GM18502 (cell line): Measurements from ENCODE around the gene ZNF710.
"Not testable (repeated sequence)": the region's sequence is repeated elsewhere in the genome, so short reads cannot be mapped to it uniquely, and the experiment has no call there.

Experiments
- ATAC-seq: cut with Tn5 transposase; IDR thresholded peaks from one replicate; pipeline ENCODE4 v1.9.1; 2021; ENCODE audit warnings: mild to moderate bottlenecking; ENCODE audit not compliant: unreplicated experiment, poor library complexity

ZNF710 gene

DNA sequence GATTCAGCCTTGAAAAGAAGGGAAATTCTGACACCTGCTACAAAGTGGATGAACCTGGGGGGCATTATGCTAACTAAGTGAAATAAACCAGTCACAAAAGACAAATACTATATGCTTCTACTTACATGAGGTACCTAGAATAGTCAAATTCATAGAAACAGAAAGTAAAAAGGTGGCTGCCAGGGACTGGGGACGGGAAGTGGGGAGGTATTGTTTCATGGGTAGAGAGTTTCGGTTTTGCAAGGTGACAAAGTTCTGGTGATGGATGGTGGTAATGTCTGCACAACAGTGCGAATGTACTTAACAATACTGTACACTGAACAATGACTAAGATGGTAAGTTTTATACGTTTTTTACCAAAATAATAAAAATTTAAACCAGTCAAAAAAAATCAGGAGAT, 96.4 kb downstream of the ZNF710 start:
- ATAC-seq: peak; percentile 53

DNA sequence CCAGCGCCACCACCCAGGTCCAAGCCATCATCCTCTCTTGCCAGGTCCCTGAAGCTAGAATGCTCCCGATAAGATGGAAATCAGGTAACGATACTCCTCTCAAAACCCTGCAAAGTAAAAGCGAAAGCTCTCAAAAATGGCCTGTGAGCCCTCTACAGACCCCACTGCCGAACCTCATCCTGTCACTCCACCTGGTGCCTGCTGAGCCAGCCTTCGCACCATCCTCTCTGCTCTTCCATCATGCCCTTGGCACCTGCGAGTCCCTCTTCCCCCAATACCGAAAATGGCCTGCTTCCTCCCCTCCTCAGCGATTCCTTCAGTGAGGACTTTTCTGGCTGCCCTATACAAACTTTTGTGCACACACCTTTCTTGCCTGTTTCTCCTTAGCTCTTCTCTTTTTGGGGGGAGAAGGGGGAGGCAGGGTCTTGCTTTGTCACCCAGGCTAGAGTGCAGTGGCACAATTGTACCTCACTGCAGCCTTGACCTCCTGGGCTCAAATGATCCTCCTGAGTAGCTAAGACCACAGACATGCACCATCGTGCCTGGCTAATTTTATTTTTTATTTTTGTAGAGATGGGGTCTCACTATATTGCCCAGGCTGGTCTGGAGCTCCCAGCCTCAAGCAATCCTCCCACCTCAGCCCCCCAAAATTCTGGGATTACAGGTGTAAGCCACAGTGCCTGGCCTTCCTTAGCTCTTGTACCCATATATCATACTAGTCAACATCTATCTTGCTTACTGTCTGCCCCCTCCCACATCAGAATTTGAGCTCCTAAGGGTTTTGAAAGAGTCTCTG, 98.1 kb downstream of the ZNF710 start:
- ATAC-seq: no peak

DNA sequence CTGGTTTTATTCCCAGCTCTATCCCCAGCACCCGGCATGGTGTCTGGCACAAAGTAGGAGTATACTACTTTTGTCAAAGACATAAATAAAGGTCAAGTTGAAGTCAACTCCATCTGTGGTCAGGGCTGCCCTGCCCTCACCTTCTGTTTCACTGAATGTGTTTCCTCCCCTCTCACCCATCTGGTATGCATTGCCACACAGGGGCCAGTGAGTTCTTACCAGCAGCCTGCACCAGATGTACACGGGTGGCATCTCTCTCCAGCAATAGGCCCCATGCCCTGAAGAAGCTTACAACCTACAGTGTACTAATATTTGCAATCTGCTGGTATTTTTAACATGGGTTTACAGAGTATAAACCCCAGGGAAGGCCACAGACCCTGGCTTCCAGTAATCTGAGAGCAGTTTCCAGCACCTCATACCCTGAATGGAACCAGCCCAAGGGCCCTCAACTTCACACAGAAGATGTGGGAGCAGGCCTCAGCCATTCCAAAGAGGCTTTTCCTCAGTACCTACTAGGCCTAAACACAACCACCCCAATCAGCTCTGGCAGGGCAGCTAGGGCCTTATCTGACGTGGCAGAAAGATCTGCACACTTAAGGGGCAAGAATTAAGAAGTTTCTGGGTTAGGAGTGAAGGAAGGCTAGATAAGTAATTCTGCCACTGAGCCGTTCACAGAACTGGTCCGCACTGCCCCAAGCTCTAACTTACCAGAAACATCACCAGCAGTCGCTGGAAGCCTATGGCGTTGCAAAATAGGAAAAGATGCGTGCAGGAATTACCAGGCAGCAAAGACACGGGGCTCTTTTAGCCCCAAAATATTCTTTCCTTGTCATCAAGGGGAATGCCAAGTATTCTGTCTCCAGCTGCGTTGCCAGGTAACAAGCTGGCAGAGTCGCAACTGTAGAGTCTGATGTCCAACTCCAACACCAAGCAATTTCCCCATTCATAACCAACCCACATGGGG, 99.0 kb downstream of the ZNF710 start:
- ATAC-seq: no peak

DNA sequence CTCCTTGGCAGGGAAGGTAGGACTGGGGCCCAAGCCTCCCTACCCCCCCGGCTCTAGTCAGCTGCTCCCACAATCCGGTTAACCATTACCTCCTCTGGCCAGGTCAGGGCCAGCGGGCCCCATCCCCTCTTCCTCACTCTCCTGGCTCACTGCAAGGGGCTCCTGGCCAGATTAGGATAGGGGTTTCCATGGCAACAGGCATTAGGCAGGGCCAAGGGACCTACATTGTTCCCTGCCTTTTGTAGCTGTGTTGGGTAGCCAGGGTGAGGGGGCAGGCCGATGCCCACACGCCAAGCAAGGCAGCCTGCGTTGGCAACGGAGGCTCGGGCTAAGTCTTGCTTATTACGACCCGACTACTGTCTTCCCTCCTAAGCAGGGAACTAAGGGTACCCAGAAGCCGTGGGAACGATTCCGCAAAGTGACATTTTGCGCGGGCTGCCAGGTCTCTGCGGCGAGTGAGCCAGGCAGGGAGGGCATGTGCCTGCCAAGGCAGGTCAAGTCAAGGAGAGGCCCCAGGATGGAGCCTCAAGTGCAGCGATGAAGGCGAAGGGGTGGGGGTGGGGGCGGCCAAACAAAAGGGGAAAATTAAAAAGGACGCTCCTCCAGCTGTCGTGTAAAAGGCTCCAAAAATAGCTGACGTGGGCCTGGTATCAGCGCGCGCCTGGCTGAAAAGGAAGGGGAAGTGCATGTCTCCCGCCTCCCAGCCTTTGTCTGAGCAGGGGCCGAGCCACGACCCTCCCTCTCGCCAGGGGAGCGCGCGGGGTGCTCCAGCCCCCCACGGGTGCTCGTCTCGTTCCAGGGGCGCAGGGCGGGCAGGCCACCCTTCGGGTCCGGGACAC, 100.2 kb downstream of the ZNF710 start:
- ATAC-seq: peak; percentile 1

DNA sequence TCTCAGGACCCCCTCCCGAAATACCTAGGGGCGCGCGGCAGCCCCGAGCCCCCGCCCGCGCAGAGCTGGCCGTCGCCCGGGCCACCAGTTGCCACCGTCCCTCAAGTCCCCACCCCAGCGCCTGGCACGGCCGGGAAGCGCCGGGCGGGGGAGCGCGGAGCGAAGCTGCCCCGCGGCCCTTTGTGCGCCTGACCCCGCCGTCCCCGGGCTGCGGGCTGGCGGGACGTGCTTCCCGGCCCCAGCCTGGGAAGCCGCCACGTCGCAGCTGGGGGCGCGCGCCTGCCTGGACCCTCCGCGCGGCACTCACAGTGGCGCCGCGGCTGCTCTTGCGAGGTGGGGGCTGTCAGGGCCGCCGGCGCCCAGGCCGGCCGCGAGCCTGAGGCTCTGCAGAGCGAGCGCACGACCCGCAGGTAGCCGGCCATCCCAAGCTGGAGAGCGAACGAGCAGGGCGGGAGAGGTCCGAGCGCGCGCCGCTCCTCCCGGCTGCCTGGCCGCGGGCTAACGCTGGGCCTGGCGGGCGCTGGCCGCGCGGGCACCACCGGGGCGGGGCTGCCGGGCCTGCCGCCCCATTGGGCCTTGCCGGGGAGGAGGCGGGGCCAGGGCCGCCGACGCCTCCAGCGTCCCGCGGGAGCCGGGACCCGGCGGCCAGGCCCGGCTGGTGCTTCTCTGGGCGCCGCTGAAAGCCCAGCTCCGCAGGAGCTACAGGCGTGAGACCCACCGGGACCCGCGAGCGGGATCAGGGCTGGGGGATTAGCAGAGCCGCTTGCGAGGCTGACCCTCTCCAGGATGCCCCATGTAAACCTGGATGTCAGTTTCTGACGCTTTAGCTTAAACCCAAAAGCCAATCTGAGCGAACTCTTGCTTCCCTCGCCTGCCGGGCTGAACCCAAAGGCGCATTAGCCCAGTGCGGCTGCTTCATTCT, 101.1 kb downstream of the ZNF710 start, which contains the start of gene IDH2:
IDH2 (minus strand) TSS at position 500 of the 922 bp plus-strand sequence; CDS start at position 422, 78 bp downstream.
- ATAC-seq: peak; percentile 63

DNA sequence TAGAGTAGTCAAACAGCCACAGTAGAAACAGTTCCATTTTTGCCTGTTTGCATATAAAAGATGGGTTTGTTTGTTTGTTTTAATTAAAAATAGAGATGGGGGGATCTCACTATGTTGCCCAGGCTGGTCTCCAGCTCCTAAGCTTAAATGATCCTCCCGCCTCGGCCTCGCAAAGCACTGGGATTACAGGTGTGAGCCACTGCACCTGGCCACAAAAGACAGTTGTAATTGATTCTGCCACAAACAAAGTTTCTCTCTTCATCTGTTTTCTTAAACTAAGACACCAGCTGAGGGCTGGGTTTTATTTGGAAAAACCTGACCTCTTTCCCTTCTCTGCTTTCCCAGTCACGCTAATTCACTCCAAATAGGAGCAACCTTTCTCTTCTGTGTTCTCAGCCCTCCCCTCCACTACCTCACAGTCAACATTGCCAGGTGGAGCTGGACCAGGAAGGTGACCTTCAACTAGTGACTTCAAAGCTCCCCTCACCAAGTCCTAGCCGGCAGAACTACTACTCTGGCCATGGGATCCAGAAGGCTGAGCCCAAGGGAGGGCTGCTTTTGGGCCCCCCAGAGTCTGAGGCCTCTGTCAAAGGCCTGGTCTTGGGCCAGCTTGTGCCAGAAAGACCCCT, 102.7 kb downstream of the ZNF710 start:
- ATAC-seq: no peak

DNA sequence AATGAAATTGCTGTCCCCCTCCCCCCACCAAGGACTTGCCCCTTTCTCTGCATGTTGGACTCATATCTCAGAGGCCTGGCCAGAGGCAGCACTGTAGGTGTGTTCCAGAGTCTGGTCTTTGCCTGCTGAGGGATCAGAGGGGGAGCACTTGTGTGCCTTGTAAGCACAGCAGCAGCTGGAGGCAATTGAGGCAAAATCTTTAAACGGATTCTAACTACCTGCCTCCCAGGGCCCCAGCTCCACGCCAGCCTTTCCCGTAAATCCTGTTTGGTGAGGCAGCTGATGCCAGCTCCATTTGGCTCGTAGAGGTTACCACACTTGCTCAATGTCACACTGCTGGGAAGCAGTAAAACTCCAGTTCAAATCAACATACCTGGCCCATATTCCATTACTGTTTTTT, 103.4 kb downstream of the ZNF710 start:
- no peak for ATAC-seq

DNA sequence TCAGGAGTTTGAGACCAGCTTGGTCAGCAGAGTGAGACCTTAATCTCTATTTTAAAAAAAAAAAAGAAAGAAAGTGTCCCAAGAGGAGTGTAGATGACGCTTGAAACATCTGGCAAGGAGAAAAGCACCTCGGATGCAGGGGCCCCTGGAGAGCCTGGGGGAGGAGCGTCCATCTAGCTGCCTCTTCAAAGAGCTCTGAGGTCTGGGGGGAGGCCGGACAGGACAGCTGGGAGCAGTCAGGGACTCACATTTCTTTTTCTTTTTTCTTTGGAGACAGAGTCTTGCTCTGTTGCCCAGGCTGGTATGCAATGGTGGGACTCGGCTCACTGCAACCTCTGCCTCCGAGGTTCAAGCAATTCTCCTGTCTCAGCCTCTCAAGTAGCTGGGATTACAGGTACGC, 104.4 kb downstream of the ZNF710 start:
- ATAC-seq: no peak

DNA sequence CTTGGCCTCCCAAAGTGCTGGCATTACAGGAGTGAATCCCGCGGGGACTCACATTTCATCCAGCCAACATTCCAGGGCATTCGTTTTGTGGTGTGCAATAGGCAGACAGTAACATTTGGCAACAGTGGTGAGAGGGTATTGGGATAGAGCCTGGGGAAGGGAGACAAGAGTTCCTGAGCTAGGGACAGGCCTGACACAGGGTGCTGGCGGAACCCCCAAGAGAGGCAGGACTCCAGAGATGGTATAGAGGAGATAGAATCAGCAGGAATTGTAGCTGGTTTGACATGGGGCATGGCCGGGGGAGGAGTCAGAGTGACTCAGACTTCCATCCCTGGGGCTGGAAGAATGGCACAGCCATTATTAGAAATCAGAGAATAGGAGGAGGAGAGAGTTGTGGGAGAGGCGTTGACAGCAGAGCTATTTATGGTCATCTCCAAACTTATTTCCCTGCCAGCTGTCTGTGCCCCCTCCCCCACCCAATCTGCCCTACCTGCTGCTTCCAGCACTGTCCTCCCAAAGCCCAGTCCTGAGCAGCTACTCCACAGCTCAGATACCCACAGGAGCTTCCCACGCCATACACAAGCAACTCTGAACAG, 105.5 kb downstream of the ZNF710 start:
- no peak for ATAC-seq

DNA sequence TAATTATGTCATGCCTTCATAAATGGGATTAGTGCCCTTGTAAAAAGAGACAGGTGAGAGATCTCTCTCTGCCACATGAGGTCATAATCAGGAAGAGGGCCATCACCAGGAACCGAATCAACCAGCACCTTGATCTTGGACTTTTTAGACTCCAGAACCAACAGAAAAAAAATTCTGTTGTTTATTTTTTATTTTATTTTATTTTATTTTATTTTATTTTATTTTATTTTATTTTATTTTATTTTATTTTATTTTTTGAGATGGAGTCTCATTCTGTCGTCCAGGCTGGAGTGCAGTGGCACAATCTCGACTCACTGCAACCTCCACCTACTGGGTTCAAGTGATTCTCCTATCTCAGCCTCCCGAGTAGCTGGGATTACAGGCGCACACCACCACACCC, 106.9 kb downstream of the ZNF710 start:
- ATAC-seq: not testable (repeated sequence)

DNA sequence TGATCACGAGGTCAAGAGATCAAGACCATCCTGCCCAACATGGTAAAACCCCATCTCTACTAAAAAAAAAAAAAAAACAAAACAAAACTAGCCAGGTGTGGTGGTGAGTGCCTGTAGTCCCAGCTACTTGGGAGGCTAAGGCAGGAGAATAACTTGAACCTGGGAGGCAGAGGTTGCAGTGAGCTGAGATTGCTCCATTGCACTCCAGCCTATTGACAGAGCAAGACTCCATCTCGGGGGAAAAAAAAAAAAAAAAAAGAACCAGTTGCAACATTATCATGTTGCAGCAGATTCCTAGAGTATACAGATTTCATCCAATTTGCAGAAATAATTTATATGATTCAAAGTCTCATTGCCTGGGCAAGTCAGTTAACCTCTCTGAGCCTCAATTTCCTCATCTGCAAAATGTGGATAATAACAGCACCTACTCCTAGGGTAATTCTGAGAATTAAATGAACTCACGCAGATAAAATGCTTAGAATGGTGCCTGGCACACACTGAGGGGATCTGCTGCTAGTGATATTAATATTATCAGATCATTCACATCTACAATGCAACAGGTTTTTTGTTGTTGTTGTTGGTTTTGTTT, 108.1 kb downstream of the ZNF710 start:
- ATAC-seq: not testable (repeated sequence)

DNA sequence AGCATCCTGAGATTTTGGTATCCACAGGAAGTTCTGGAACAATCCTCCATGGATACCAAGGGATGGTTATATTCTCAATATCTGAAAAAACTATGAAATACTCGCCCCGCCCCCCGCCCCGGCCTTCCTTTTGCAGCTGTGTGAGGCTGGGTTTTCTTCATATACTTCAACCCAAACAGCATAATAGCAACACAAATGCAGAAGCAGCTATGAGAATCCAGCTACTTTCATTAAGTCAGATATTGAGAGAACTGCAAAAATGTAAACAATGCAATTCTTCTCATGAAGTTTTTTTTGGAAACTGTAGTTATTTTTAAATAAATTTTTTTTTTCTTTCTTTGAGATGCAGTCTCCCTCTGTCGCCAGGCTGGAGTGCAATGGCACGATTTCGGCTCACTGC, 112.0 kb downstream of the ZNF710 start:
- no peak for ATAC-seq

DNA sequence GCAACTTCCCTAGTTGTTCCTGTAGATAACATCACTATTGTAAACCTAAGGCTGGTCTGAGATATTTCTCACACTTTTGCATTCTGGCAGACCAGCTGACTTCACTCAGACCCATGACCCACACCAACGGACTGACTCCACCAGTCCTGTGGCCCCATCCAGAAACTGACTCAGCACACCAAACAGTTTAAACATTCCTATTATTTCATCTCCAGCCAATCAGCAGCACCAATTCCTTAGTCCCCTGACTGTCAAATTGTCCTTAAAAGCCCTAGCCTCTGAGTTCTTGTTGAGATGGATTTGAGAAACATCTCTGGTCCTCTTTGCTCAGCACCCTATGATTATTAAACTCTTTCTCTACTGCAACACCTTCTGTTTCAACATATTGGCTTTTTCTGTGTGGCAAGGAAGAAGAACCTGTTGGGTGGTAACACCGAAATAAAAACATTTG, 113.4 kb downstream of the ZNF710 start:
- ATAC-seq: no peak

DNA sequence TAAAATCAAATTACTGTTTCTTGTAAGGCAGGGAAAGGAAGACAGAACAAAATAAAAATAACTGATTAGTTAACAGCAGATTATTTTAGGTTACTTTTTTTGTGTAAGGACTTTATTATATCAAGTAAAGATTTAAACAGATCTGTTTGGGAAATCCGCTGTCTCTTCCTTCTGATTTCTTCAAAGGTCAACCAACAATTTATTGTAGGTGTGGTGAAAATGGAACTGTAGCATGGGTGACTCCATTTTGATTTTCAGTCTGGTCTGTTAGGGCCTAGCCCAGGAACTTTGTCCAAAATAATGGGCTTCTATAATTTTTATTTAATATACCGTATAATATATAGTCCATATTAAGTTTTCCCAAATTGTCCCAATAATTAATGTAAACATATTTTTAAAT, 114.7 kb downstream of the ZNF710 start:
- no peak for ATAC-seq

DNA sequence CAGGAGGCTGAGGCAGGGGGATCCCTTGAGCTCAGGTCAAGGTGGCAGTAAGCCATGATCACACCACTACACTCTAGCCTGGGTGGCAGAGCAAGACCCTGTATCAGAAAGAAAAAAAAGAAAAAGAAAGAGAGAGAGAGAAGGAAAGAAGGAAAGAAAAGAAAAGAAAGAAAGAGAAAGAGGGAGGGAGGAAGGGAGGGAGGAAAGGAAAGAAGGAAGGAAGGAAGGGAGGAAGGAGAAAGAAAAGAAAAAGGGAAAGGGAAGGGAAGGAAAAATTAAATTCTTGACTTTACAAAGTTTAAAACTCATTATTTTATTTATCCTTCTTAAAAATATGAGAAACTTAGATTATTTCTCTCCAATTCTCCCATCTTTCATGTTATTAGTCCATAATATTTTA, 118.2 kb downstream of the ZNF710 start:
- ATAC-seq: no peak

DNA sequence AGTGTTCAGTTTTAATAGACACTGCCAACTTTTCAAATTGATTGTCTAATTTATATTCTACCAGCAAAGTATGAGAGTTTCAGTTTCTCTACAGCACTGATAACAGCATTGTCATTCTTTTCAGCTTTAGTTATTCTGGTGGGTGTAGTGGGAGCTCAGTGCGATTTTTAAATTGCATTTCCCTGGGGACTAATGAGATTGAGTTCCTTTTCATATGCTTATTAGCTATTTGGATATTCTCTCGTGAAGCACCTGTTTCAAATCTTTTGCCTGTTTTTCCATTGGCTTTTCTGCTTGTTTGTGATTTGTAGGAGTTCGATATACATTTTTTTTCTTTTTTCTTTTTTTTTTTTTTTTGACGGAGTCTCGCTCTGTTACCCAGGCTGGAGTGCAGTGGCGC, 120.0 kb downstream of the ZNF710 start:
- ATAC-seq: no peak

DNA sequence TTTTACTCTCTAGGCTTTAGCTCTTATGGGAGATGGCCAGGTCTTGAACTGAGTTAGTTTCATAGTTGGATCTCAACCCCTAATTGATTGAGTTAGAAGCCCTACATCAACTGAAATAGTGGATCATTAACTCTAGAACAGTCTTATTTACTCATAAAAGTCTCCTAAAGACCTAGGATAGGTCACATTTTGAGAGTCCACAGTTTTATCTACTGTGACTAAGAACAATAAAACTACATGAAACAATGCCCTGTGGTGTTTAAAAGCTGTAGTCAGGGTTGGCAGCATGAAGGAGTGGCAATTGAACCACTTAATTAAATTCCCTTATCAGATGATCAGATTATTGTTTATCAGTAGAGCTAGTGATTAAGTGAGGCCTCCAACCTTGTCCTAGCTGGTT, 123.4 kb downstream of the ZNF710 start:
- ATAC-seq: no peak

DNA sequence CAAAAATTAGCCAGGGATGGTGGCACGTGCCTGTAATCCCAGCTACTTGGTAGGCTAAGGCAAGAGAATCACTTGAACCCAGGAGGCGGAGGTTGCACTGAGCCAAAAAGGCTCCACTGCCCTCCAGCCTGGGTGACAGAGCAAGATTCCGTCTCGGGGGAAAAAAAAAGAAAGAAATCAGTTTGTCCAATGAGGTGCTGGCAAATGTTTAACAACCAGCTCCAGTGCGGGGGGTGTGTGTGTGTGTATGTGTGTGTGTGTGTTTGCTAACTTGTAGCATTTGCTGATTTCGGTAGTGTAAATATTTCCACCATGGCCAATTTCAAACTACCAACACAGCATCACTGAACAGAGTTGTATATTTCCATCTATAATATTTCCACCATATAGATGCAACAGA, 124.9 kb downstream of the ZNF710 start:
- no peak for ATAC-seq
